Ishikawa (cell line): ENCODE measurements around the gene SLC5A10.

ENCODE experiments used
- CEBPB ChIP-seq: IDR thresholded peaks from 2 replicates; pipeline ENCODE4 v1.6.1; 2012
- CREB1 ChIP-seq: IDR thresholded peaks from 2 replicates; pipeline ENCODE4 v1.6.1; 2012; ENCODE audit warnings: low read depth
- EGR1 ChIP-seq: IDR thresholded peaks from 2 replicates; pipeline ENCODE4 v1.6.1; 2012
- EP300 ChIP-seq: IDR thresholded peaks from 2 replicates; pipeline ENCODE4 v1.6.1; 2012; ENCODE audit warnings: borderline replicate concordance
- FOXM1 ChIP-seq: IDR thresholded peaks from 2 replicates; pipeline ENCODE4 v1.6.1; 2012; ENCODE audit warnings: low read depth, borderline replicate concordance
- MAX ChIP-seq: IDR thresholded peaks from 2 replicates; pipeline ENCODE4 v1.6.1; 2012
- NFIC ChIP-seq: IDR thresholded peaks from 2 replicates; pipeline ENCODE4 v1.6.1; 2012
- RAD21 ChIP-seq: IDR thresholded peaks from 2 replicates; pipeline ENCODE4 v1.6.1; 2012; ENCODE audit warnings: low read depth
- REST ChIP-seq: IDR thresholded peaks from 2 replicates; pipeline ENCODE4 v1.6.1; 2012; ENCODE audit warnings: low read depth, mild to moderate bottlenecking
- TAF1 ChIP-seq: IDR thresholded peaks from 2 replicates; pipeline ENCODE4 v1.6.1; 2012; ENCODE audit warnings: low read depth, mild to moderate bottlenecking
- TCF12 ChIP-seq: IDR thresholded peaks from 2 replicates; pipeline ENCODE4 v1.6.1; 2012; ENCODE audit warnings: low read depth
- TEAD4 ChIP-seq: IDR thresholded peaks from 2 replicates; pipeline ENCODE4 v1.6.1; 2012
- YY1 ChIP-seq: IDR thresholded peaks from 2 replicates; pipeline ENCODE4 v1.6.1; 2012; ENCODE audit warnings: low read depth
- ZBTB7A ChIP-seq: IDR thresholded peaks from 2 replicates; pipeline ENCODE4 v1.6.1; 2012; ENCODE audit warnings: low read depth
- TF ChIP-seq, protein P1 (sequence below): IDR thresholded peaks from 2 replicates; pipeline ENCODE4 v1.6.1; 2012

Gene SLC5A10

GRCh38 chr17:18921485-18921884, 30.5 kb upstream of the SLC5A10 start:
- no peak for TF ChIP-seq REST
- TF ChIP-seq CEBPB, result no peak
- TF ChIP-seq, protein P1, sequence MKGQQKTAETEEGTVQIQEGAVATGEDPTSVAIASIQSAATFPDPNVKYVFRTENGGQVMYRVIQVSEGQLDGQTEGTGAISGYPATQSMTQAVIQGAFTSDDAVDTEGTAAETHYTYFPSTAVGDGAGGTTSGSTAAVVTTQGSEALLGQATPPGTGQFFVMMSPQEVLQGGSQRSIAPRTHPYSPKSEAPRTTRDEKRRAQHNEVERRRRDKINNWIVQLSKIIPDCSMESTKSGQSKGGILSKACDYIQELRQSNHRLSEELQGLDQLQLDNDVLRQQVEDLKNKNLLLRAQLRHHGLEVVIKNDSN, result no peak
- no peak for TF ChIP-seq MAX
- no peak for TF ChIP-seq EP300
- no peak for TF ChIP-seq ZBTB7A
- TF ChIP-seq EGR1, result no peak
- no peak for TF ChIP-seq TCF12
- TF ChIP-seq YY1, result no peak
- no peak for TF ChIP-seq RAD21
- TF ChIP-seq TAF1, result no peak
- TF ChIP-seq TEAD4, result no peak
- no peak for TF ChIP-seq FOXM1
- TF ChIP-seq NFIC, result no peak
- no peak for TF ChIP-seq CREB1

- TF ChIP-seq MAX (no peak), CREB1 (no peak), NFIC (no peak), TEAD4 (no peak), TAF1 (no peak), TCF12 (no peak), CEBPB (no peak), FOXM1 (no peak), YY1 (no peak), EGR1 (no peak), ZBTB7A (no peak), EP300 (no peak), REST (no peak)
- TF ChIP-seq, protein P1, result no peak
Measured at GRCh38 chr17:18921912-18922451, 30.0 kb upstream of the SLC5A10 start.

DNA sequence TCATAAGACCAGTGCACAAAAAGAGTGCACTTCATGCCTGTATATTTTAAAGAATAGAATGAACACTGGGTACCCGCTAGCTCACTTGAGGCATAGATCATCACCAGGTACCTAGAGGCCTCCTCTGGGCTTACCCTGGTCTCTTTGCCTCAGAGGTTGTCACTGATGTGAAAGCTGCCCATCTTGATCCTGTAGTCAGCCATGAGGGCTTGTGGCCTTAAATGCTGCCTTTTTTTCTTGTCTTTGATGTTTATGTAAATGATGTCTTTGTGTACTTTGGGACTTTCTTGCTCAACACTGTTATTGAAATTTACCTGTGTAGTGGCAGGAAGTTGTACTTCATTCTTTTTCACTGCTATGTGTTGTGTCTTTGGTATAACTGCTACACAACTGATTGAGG, 26.8 kb upstream of the SLC5A10 start:
- TF ChIP-seq CEBPB (no peak), ZBTB7A (no peak), FOXM1 (no peak), CREB1 (no peak), REST (no peak), TAF1 (no peak), YY1 (no peak), TEAD4 (no peak), MAX (no peak)

GRCh38 chr17:18928628-18929125, 23.3 kb upstream of the SLC5A10 start:
- no peak for TF ChIP-seq TAF1
- TF ChIP-seq TEAD4, result no peak
- no peak for TF ChIP-seq REST
- TF ChIP-seq FOXM1, result no peak
- TF ChIP-seq ZBTB7A, result no peak
- no peak for TF ChIP-seq RAD21
- TF ChIP-seq EP300, result no peak
- no peak for TF ChIP-seq YY1
